ENCODE results near the gene KHDC3L. TPM values are rescaled to one million over a fixed set of nuclear protein-coding genes. Genes with fewer than 3 reads are reported as not detected.

KHDC3L gene
- total RNA-seq, 1 experiment from 2014 or later, result 0.22 TPM

- H3K9me3 Mint-ChIP-seq, result peaks cover 0 to 3% of the 10 kb centered on the region in 2 experiments; a peak in 2 of 5 replicates
- Histone ChIP-seq H3K27me3 (ENCODE audit: insufficient read depth, low read length) (no peaks in the 10 kb centered on the region), H3K14ac (ENCODE audit: insufficient read depth, low read length) (no peak overlapping the region), H2BK15ac (ENCODE audit: low read depth, low read length) (no peak overlapping the region), H3K9me3 (ENCODE audit: control insufficient read depth, low read depth, low read length) (no peaks in the 10 kb centered on the region), H3K18ac (ENCODE audit: insufficient read length, low read depth, low read length) (no peak overlapping the region), H3K56ac (ENCODE audit: insufficient read length, low read depth, low read length) (no peak overlapping the region), H2BK5ac (ENCODE audit: insufficient read length, low read length) (no peak overlapping the region), H2BK20ac (ENCODE audit: low read depth, low read length, poor library complexity, severe bottlenecking) (no peak overlapping the region), H2AK5ac (ENCODE audit: insufficient read length, low read length) (no peak overlapping the region), H3K27ac (ENCODE audit: insufficient read length, low read depth, low read length) (no peak overlapping the region), H4K5ac (ENCODE audit: insufficient read length, low read depth, low read length) (no peak overlapping the region), H4K20me1 (ENCODE audit: control insufficient read depth, insufficient read depth, insufficient read length) (no peaks in the 10 kb centered on the region), H3T11ph (ENCODE audit: low read length) (no peak overlapping the region), H2BK12ac (ENCODE audit: insufficient read length, low read depth, low read length) (no peak overlapping the region), H4K91ac (ENCODE audit: insufficient read length, low read depth, low read length) (no peak overlapping the region), H3K4me2 (ENCODE audit: insufficient read depth, insufficient read length, low read length) (no peak overlapping the region), H3K79me1 (ENCODE audit: insufficient read depth, low read depth, low read length, poor library complexity, severe bottlenecking) (no peaks in the 10 kb centered on the region), H3K9ac (ENCODE audit: extremely low read depth, insufficient read length, low read length) (no peak overlapping the region), H4K8ac (replicated peaks; ENCODE audit: insufficient read length, low read depth, low read length) (no peak overlapping the region), H2BK120ac (ENCODE audit: low read depth, low read length, poor library complexity, severe bottlenecking) (no peak overlapping the region), H3K23me2 (ENCODE audit: insufficient read length, low read depth, low read length, poor library complexity, severe bottlenecking) (no peaks in the 10 kb centered on the region), H3K4ac (ENCODE audit: low read depth, low read length) (no peak overlapping the region), H2AFZ (ENCODE audit: low read length) (no peak overlapping the region), H3K79me2 (ENCODE audit: insufficient read depth, low read length) (no peaks in the 10 kb centered on the region), H3K23ac (ENCODE audit: insufficient read length, low read depth, low read length) (no peak overlapping the region), H3K4me1 (ENCODE audit: insufficient read depth, low read length) (no peaks in the 10 kb centered on the region)
- DNase-seq, result no peak
- H3K4me3 Mint-ChIP-seq, result no peak overlapping the region
- TF ChIP-seq CTCF (conservative IDR thresholded peaks at IDR 0.05), result no peak
- no peaks in the 10 kb centered on the region for H3K27me3 Mint-ChIP-seq (ENCODE audit: low read depth)
- peaks cover 7% of the 10 kb centered on the region in 2 experiments for H3K4me1 Mint-ChIP-seq
- H3K36me3 Mint-ChIP-seq (ENCODE audit: insufficient read depth in 1 of 3, low read depth in 3 of 3), result peaks cover 0 to 2% (median 0%) of the 10 kb centered on the region in 3 experiments; a peak in 1 of 7 replicates
- WGBS (ENCODE audit: extremely low coverage, insufficient read length, low lambda C conversion rate), result no CpG with 5 or more reads among the region's 23 CpGs
- H3K27ac Mint-ChIP-seq, result no peak overlapping the region; a peak in 1 of 7 replicates
Observed at GRCh38 chr6:73363537-73363875, 1.0 kb downstream of the KHDC3L start.
